Astrocyte of the spinal cord (primary cell): ENCODE results near the gene C1QL1.

Experiments
- DNase-seq: peaks from one replicate; pipeline ENCODE4 v3.0.0; 2011; ENCODE audit warnings: low read depth, low spot score
- H3K4me3 ChIP-seq: 2 replicates; pipeline ENCODE4 v1.5.1; 2011; ENCODE audit warnings: low read depth, mild to moderate bottlenecking, low read length, moderate library complexity
- in situ Hi-C: cut with HindIII; loops from 2 replicates; pipeline ENCODE4 v1.10.0; 2017; ENCODE audit warnings: low sequenced_read_pairs
- TF ChIP-seq, protein P1 (sequence below): IDR thresholded peaks from 2 replicates; pipeline ENCODE4 v1.5.1; 2012; ENCODE audit warnings: low read depth, mild to moderate bottlenecking, low read length, inconsistent platforms

The C1QL1 gene

DNA sequence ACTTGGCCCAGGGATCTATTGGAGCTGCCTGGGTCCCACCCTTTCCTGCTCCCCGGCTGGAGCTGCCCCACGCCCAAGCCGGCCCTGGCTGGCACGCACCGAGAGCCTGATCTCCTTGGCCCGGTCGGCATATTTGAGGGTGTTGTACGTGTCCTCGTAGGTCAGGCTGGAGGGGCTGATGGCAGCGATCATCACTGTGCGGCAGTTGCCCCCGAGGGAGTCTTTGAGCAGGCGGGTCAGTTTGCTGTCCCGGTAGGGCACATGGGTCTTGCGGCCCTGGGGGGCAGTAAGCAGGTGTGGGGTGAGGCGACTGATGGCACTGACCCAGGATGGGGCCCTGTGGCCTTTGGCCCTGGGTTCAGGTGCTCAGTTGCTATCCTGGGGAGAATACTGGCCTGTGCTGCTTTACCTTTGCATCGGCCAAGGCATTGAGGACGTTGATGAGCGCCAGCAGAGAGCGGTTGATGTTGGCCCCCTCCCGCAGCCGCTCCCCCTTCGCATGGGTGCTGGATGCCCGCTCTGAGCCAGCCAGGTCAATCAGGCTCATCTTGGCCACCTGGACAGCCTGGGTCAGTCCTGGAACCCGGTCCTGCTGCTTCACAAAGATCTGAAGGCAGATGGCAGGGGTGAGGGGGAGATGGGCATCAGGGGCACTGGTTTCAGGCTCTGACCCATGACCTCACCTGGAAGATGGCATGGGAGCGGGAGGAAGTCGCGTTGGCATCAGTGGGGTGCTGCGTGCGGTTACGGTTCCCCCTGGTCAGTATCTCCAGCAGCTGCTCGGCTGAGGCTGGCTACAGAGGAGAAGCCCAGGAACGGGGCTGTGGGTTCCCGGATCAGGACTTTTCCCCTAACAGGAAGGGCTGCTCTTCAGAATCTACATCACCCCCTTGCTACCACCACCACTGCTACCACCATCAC lies 34.0 kb downstream of the C1QL1 start:
- no peak overlapping the region for H3K4me3 ChIP-seq
- no peak for DNase-seq
- in situ Hi-C loops: no loop called here
- TF ChIP-seq, protein P1, sequence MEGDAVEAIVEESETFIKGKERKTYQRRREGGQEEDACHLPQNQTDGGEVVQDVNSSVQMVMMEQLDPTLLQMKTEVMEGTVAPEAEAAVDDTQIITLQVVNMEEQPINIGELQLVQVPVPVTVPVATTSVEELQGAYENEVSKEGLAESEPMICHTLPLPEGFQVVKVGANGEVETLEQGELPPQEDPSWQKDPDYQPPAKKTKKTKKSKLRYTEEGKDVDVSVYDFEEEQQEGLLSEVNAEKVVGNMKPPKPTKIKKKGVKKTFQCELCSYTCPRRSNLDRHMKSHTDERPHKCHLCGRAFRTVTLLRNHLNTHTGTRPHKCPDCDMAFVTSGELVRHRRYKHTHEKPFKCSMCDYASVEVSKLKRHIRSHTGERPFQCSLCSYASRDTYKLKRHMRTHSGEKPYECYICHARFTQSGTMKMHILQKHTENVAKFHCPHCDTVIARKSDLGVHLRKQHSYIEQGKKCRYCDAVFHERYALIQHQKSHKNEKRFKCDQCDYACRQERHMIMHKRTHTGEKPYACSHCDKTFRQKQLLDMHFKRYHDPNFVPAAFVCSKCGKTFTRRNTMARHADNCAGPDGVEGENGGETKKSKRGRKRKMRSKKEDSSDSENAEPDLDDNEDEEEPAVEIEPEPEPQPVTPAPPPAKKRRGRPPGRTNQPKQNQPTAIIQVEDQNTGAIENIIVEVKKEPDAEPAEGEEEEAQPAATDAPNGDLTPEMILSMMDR: no peak

DNA sequence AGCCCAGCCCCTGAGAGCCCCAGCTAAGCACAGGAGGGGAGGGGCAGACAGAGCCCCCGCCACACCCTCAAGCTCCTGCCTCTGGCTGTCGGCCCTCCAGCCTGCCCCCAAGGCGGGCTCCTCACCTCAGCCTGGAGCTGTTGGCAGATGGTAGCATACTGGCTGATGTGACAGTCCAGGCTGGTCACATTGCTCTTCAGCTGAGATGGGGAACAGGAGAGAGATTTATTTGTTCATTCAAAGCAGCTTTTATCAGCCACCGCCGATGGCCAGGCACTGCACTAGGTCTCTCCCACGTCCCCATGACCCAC lies 35.4 kb downstream of the C1QL1 start:
- TF ChIP-seq, protein P1: no peak
- H3K4me3 ChIP-seq: no peak overlapping the region
- in situ Hi-C loops: no loop called here
- DNase-seq: no peak

DNA sequence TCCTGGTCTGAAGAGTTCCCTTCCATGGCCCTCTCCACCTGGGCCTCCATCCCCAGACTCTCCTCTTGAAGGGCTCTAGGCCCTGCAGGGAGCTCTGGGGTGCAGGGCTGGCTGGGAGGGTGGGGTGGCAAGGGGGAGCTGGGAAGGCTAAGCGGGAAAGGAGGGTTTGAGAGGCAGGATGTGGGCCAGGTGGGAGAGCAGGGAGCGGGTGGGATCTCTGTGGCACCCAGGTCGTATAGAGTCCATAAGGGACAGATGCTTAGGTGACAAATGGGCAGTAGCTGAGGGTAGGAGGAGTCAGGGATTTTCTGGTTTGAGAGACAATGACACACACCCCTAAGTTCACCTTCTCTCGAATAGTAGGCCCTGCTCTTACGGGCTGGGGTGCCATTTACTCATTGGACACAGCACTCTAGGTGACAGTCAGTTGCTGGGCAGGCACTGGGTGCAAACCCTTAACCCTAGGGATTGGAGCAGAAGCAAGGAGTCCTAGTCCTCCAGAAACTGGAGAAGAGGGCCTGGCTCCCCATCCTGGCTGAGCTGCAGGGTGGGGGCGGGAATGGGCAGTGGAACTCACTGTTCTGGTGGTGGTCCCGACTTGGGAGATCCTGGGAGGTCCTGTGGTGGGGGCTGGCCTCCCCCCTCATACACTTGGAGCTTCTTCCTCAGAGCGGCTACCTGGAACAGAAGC lies 35.9 kb downstream of the C1QL1 start:
- in situ Hi-C loops: no loop called here
- no peak overlapping the region for H3K4me3 ChIP-seq
- DNase-seq: no peak
- TF ChIP-seq, protein P1: no peak

DNA sequence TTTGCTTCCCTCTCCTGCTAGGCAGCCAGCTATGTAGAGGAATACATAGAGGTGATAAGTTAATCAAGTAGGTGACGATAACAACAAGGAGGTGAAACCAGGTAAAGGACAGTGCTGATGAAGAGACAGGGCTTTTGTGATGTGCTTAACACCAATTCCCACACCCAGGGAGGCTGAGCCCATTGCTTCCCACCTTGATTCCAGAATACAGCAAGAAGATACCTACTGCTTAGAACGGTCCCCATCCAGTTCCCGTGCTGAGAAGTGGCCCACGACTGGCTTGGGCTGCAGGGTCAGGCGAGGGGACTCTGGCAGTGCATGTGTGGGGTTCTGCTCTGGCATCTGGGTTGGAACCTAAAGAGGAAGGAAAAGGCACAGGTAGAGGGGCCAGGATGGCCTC lies 36.7 kb downstream of the C1QL1 start:
- H3K4me3 ChIP-seq: no peak overlapping the region
- in situ Hi-C loops: no loop called here
- DNase-seq: no peak
- TF ChIP-seq, protein P1: no peak

DNA sequence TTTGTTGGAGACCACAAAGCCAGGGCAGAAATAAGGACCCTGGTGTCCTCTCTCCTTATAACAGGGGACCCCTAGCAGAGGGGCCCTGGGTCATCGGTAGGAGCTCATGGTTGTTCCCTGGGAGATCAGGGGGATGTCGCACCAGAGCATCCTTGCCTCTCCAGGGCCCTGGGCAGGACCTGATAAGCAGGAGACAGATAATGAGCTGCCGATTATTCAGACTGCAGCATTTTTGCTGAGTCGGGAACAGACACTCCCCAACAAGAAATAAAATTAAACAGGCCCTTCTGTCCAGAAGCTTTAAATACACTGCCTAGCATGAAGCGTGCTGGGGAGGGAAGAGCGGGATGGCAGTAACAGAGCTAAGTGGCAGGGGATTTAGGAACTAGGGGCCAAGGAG lies 37.4 kb downstream of the C1QL1 start:
- DNase-seq: no peak
- TF ChIP-seq, protein P1: no peak
- no peak overlapping the region for H3K4me3 ChIP-seq
- in situ Hi-C loops: no loop called here

DNA sequence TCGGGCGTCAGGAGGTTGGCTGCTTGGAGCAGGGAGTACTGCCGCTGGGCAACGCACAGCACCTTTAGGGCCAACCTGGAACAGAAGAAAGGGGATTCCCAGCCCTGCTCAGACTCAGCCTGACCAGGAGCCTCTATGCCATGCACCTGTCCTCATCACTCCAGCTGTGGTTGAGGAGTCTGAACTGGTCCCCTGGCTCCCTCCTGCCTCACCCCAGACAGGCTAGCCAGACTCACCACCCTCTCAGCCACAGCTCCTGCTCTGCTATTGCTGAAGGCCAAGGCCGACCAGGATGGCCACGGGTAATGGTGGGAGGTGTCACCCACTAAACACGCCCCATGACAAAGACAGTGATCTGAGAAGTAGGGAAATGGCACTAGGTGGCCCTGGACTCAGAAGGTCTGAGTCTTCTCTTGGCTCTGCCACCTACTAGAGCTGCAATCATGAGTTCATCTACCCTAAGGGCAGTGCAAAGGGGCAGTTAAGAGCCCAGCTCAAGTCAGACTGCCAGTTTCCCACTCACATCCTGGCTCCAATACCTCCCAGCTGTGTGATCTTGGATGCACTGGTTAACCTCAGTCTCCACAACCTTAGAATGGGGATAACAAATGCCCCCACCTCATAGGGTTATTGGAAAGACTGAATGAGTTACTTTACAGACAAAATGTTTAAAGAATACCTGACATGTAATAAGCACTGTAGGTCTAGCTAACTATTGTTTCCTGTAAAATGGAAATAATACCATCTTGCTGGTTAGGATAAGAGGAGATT lies 39.0 kb downstream of the C1QL1 start:
- TF ChIP-seq, protein P1: no peak
- no peak overlapping the region for H3K4me3 ChIP-seq
- DNase-seq: no peak
- in situ Hi-C loops: no loop called here
